Fibroblast of lung (primary cell): Measurements from ENCODE around the gene CBS.
"Not testable (repeated sequence)": the region's sequence is repeated elsewhere in the genome, so short reads cannot be mapped to it uniquely, and the experiment has no call there.

Experiments
- EZH2 ChIP-seq: IDR thresholded peaks from 2 replicates; pipeline ENCODE4 v1.5.1; 2012; ENCODE audit warnings: low read length, control low read depth, mild to moderate bottlenecking; ENCODE audit errors: missing control alignments
- TF ChIP-seq, protein P1 (sequence below), 2 donors: IDR thresholded peaks in 1 of 2; conservative IDR thresholded peaks in 1 of 2; 1 replicate in 1 of 2; 2 replicates in 1 of 2; pipeline ENCODE4 v1.5.1; 2011 to 2012; ENCODE audit warnings: low read length in 2 of 2, control low read depth in 1 of 2, inconsistent platforms in 1 of 2, low read depth in 1 of 2, mild to moderate bottlenecking in 1 of 2

DNA sequence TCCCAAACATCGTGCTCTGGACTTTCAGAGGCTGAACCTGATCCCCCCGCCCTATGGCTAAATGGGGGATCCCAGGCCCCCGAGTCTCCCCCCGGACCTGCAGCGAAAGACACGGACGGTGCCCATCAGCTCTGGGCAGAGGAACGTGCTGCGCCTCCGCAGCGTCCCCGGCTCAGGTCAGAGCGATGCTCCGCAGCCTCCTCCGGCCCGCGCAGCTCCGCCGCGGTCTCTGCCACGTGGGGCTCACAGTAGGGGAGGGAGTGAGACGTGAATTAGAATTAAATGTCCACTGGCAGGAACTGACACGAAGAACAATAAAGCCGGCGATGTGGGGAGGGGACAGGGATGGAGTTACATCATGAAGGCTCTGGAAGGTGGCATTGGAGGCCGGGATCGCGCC, 1.0 kb upstream of the CBS start:
- TF ChIP-seq, protein P1, sequence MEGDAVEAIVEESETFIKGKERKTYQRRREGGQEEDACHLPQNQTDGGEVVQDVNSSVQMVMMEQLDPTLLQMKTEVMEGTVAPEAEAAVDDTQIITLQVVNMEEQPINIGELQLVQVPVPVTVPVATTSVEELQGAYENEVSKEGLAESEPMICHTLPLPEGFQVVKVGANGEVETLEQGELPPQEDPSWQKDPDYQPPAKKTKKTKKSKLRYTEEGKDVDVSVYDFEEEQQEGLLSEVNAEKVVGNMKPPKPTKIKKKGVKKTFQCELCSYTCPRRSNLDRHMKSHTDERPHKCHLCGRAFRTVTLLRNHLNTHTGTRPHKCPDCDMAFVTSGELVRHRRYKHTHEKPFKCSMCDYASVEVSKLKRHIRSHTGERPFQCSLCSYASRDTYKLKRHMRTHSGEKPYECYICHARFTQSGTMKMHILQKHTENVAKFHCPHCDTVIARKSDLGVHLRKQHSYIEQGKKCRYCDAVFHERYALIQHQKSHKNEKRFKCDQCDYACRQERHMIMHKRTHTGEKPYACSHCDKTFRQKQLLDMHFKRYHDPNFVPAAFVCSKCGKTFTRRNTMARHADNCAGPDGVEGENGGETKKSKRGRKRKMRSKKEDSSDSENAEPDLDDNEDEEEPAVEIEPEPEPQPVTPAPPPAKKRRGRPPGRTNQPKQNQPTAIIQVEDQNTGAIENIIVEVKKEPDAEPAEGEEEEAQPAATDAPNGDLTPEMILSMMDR (conservative IDR thresholded peaks at IDR 0.05 in 1 of 2, IDR thresholded peaks at IDR 0.05 in 1 of 2; ENCODE audit: low read depth in 1 of 2, low read length in 2 of 2): not testable (repeated sequence)
- TF ChIP-seq EZH2: not testable (repeated sequence)
